HG02973 (cell line): ENCODE results near the gene CPEB2.

Experiments
- ATAC-seq: cut with Tn5 transposase; IDR thresholded peaks from one replicate; pipeline ENCODE4 v1.9.1; 2021; ENCODE audit warnings: moderate library complexity; ENCODE audit not compliant: unreplicated experiment

CPEB2 gene

DNA sequence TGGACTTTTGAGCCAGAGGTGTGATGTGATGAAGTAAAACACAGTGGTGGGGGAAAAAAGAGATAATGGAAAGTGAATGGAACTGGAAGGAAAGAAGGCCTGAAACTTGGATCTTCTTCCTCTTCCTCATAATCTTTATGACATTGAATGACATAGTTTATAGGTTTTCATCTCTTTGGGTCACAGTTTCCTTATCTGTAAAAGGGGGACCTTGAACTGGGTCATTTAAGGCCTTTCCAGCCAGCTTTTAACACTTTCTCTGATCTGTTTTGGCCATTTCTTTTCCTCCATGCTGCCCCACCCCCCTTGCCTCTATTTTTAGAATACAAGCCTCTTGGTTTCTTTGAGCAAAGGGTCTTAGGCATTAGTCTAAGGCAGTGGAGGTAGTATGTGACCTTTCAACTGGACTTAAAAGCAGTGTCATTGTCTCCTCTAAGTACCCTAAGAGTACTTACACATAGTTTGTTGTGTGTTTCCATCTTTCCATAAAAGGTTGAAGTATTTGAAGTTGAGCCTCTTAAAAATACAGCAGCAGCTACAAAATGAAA lies 7.8 kb downstream of the CPEB2 start:
- ATAC-seq: no peak

DNA sequence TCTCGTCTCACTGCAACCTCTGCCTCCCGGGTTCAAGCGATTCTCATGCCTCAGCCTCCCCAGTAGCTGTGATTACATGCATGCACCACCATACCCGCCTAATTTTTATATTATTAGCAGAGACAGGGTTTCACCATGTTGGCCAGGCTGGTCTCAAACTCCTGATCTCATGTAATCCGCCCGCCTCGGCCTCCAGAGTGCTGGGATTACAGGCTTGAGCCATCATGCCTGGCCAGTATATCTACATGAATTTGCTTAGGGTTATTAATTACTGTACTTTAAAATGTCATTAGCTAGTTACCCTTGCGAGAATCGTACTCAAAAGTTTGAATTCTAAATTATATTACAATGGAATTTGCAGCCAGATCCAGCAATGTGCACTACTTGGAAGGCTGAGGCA lies 8.9 kb downstream of the CPEB2 start:
- ATAC-seq: no peak

GRCh38 chr4:15012017-15012788 lies 9.9 kb downstream of the CPEB2 start:
- ATAC-seq: no peak

GRCh38 chr4:15013585-15013984 lies 11.3 kb downstream of the CPEB2 start:
- ATAC-seq: no peak

GRCh38 chr4:15015170-15015569 lies 12.9 kb downstream of the CPEB2 start:
- no peak for ATAC-seq

GRCh38 chr4:15018361-15018760 lies 16.1 kb downstream of the CPEB2 start:
- ATAC-seq: no peak

- ATAC-seq: no peak
Measured at GRCh38 chr4:15020502-15021286, 18.4 kb downstream of the CPEB2 start.

DNA sequence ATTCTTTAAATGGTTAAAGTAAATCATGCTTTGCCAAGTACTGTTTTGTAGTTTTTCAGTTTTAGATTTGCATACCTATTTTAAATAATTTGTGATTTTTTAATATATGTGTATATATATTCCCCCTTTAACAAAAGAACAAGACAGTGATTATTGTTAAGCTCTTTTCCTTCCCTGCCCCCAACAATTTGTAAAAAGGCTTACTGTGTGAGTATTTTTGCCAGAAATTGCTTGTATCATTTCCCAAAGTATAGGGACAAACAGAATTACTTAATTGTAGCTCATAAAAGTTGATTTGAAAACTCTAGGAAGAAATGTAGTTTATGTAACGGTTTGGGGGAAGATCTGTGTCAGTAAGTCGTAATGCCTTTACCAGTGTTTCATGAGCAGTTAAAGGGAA lies 19.0 kb downstream of the CPEB2 start:
- ATAC-seq: no peak

GRCh38 chr4:15021946-15022345 lies 19.7 kb downstream of the CPEB2 start:
- no peak for ATAC-seq

DNA sequence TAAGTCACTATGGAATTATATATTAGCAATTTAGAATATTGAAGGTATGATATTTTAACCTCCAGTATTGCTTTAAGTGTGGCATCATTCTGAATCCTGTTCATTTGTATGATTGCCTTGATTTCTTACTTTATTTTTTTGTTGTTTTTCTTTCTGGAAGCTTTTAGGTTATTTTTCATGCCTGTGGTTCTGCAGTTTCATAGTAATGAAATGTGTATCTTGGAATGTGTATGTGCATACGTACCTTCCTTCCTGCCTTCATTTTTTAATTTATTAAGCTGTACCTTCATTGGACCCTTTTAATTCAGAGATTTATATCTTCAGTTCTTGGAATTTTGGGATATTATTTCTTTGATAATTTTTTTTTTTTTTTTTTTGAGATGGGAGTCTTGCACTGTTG lies 22.1 kb downstream of the CPEB2 start:
- no peak for ATAC-seq

DNA sequence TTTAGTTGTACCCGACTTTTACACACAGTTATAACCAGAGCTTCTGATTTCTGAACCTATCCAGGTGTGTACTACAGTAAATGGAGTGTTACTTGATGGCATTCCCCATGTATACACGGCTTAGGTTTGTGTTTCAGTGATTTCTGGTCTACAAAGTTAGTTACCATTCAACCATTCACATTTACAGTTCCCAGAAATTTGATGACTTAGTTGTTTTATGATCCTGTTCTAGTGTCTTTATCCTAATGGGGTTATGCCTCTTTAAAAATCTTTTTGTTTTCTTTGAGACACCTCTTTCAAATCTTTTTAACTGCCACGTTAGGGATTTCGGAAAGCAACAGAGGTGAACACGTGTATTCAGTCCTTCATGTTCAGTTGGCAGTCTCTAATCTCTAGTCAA lies 23.4 kb downstream of the CPEB2 start:
- ATAC-seq: no peak

GRCh38 chr4:15027921-15028435 lies 25.7 kb downstream of the CPEB2 start:
- ATAC-seq: no peak

- ATAC-seq: no peak
Measured at GRCh38 chr4:15031197-15031596, 28.9 kb downstream of the CPEB2 start.

DNA sequence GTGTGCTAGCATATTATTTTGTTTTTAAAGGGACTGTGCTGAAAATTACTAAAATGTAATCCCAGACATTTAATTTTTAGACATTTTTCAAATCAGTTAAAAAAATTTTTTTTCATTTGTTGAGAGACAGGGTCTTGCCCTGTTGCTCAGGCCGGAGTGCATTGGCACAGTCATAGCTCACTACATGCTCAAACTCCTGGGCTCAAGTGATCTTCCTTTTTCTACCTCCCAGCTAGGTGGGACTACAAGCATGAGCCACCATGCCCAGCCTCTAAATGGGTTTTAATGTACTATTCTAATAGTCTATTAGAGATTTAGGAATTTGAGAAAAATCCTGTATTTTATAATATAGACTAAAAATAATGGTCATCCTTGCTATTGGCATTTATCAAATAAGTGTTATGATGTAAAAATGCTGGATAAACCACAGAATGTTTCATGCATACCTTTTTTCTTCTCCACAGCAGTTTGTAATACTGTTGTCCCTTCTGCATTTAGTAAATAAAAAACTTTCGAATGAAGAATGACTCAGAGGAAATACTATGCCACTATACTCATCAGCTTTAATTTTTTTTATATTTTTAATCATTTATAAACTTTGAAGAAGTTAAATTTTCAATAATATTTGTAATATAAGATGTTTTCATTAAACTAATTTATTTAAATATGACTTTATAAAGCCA lies 29.9 kb downstream of the CPEB2 start:
- no peak for ATAC-seq

- ATAC-seq: no peak
Measured at GRCh38 chr4:15034071-15034764, 31.9 kb downstream of the CPEB2 start.

- no peak for ATAC-seq
Measured at GRCh38 chr4:15035159-15035558, 32.9 kb downstream of the CPEB2 start.

DNA sequence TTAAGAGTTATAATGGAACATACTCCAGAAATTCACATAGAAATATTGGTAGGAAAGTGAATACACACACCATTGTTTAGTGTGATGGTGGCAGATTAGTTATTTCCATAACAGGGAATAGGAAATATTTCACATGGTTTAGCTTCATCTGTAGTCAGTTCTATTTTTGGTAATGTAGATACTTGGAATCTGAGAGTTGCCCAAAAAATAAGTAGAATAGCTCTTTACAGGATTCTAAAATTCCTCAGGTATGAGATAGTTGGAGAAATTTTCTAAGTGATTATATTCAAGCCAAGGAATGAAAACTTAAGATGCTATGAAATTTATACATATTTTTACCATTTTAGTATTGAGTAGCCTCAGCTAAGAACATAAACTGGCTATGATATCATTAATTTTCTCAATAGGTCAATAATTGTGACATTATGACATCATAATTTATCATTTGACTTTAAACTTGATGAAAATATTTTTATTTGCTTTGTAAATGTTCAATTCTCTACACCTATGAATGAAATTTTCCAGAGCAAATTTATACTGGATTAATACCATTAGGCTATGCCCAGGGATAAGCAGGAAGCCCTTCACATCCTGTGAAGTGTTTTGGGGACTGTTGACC lies 35.8 kb downstream of the CPEB2 start:
- no peak for ATAC-seq

- ATAC-seq: no peak
Measured at GRCh38 chr4:15040916-15041463, 38.7 kb downstream of the CPEB2 start.

GRCh38 chr4:15042529-15043167 lies 40.4 kb downstream of the CPEB2 start:
- ATAC-seq: no peak
